ENCODE measurements around the gene TSHZ2. TPM values are rescaled to one million over a fixed set of nuclear protein-coding genes. Genes with fewer than 3 reads are reported as not detected.
"Not testable (repeated sequence)": the region's sequence is repeated elsewhere in the genome, so short reads cannot be mapped to it uniquely, and the experiment has no call there.

TSHZ2 gene
- total and polyA plus RNA-seq, 2 donors (not counting 3 experiments of a cell fraction or from before 2014, with no cell fraction given), result not detected

GRCh38 chr20:52966543-52966942, 5.6 kb upstream of the TSHZ2 start:
- H3K79me2 ChIP-seq (ENCODE audit: control insufficient read depth, insufficient read depth, low read length); H4K20me1 ChIP-seq (replicated peaks; ENCODE audit: control insufficient read depth, extremely low read depth, insufficient read depth, low read length); H2AFZ ChIP-seq (ENCODE audit: low read depth, low read length); H3K36me3 ChIP-seq (ENCODE audit: control insufficient read depth in 2 of 2, extremely low read depth in 1 of 2, insufficient read depth in 2 of 2, low read length in 2 of 2); H3K9me1 ChIP-seq (replicated peaks; ENCODE audit: control insufficient read depth, extremely low read depth, insufficient read depth, low read length); POLR2A ChIA-PET; H3K4me1 ChIP-seq (ENCODE audit: control insufficient read depth, extremely low read depth, insufficient read depth, low read length); dilution Hi-C loops (cut with MboI; ENCODE audit: extremely low pct_ligation_motif_present, low sequenced_read_pairs); H3K27me3 ChIP-seq (ENCODE audit: control insufficient read depth in 2 of 2, insufficient read depth in 2 of 2, low read length in 2 of 2); H3K27ac ChIP-seq (ENCODE audit: insufficient read depth, low read depth, low read length); DNase-seq (ENCODE audit: low read depth, low spot score); BruUV-seq (replicated peaks); H3K9me3 ChIP-seq (replicated peaks; ENCODE audit: control insufficient read depth, insufficient read depth, low read length); intact Hi-C loops (cut with micrococcal nuclease); H3K9ac ChIP-seq (replicated peaks; ENCODE audit: extremely low read depth, insufficient read depth, low read length); CTCF ChIA-PET; H3K4me3 ChIP-seq (replicated peaks in 1 of 3; ENCODE audit: insufficient read depth in 1 of 3, low read depth in 1 of 3, low read length in 3 of 3); FAIRE-seq; H3K4me2 ChIP-seq (ENCODE audit: insufficient read depth, low read length): not testable (repeated sequence)

- H3K4me3 ChIP-seq (replicated peaks in 1 of 3; ENCODE audit: insufficient read depth in 1 of 3, low read depth in 1 of 3, low read length in 3 of 3), result no peak overlapping the region
- H3K27ac ChIP-seq (ENCODE audit: insufficient read depth, low read depth, low read length), result no peak overlapping the region
- no peaks in the 10 kb centered on the region for H4K20me1 ChIP-seq (replicated peaks; ENCODE audit: control insufficient read depth, extremely low read depth, insufficient read depth, low read length)
- FAIRE-seq, result no peak
- no peaks in the 10 kb centered on the region for H3K9me3 ChIP-seq (replicated peaks; ENCODE audit: control insufficient read depth, insufficient read depth, low read length)
- no peak overlapping the region for H3K4me2 ChIP-seq (ENCODE audit: insufficient read depth, low read length)
- no peaks in the 10 kb centered on the region for H3K36me3 ChIP-seq (ENCODE audit: control insufficient read depth in 2 of 2, extremely low read depth in 1 of 2, insufficient read depth in 2 of 2, low read length in 2 of 2)
- no peak overlapping the region for H2AFZ ChIP-seq (ENCODE audit: low read depth, low read length)
- peaks cover 0 to 3% of the 10 kb centered on the region in 2 experiments for H3K27me3 ChIP-seq (ENCODE audit: control insufficient read depth in 2 of 2, insufficient read depth in 2 of 2, low read length in 2 of 2)
- no peak overlapping the region for H3K9ac ChIP-seq (replicated peaks; ENCODE audit: extremely low read depth, insufficient read depth, low read length)
- CTCF ChIA-PET, result interaction anchor here (0.6 kb wide), 1 partner anchor 690 kb away, joined by 3 read pairs; no protein-coding TSS in a partner anchor
- TF ChIP-seq CTCF (IDR thresholded peaks at IDR 0.05; ENCODE audit: extremely low read depth in 1 of 2, insufficient read depth in 1 of 2, low read depth in 1 of 2, low read length in 2 of 2) (no peak), MYC (IDR thresholded peaks at IDR 0.05; ENCODE audit: low read depth, low read length) (no peak), MAX (IDR thresholded peaks at IDR 0.05; ENCODE audit: insufficient read depth, insufficient read length) (no peak), GATA2 (IDR thresholded peaks at IDR 0.05; ENCODE audit: insufficient read depth, insufficient read length, low read depth, low read length) (no peak), POLR2AphosphoS5 (IDR thresholded peaks at IDR 0.05; ENCODE audit: insufficient read depth, low read depth, low read length) (no peak), EZH2 (IDR thresholded peaks at IDR 0.05; ENCODE audit: borderline replicate concordance, low read depth, low read length, severe bottlenecking) (no peak), JUN (IDR thresholded peaks at IDR 0.05; ENCODE audit: borderline replicate concordance, insufficient read depth, insufficient read length, low read depth) (no peak), FOS (IDR thresholded peaks at IDR 0.05; ENCODE audit: borderline replicate concordance, insufficient read depth, low read length) (no peak), POLR2A (IDR thresholded peaks at IDR 0.05; ENCODE audit: low read depth, low read length) (no peak)
- intact Hi-C loops (cut with micrococcal nuclease) (no loop called here), dilution Hi-C loops (cut with MboI; ENCODE audit: extremely low pct_ligation_motif_present, low sequenced_read_pairs) (no loop called here)
- no peak for DNase-seq (ENCODE audit: low read depth, low spot score)
- POLR2A ChIA-PET, result no interaction called here
- no peaks in the 10 kb centered on the region for H3K79me2 ChIP-seq (ENCODE audit: control insufficient read depth, insufficient read depth, low read length)
- no peaks in the 10 kb centered on the region for H3K9me1 ChIP-seq (replicated peaks; ENCODE audit: control insufficient read depth, extremely low read depth, insufficient read depth, low read length)
- no peaks in the 10 kb centered on the region for H3K4me1 ChIP-seq (ENCODE audit: control insufficient read depth, extremely low read depth, insufficient read depth, low read length)
- BruUV-seq (replicated peaks), result no TSS peak
Measured at GRCh38 chr20:52971498-52972189, 514 bp upstream of the TSHZ2 start.
